Neural progenitor cell (in vitro differentiated cells): Measurements from ENCODE around the gene SPDYE4. TPM values are rescaled to one million over a fixed set of nuclear protein-coding genes. Genes with fewer than 3 reads are reported as not detected.

Source experiments
- DNase-seq: peaks from one replicate; pipeline ENCODE4 v3.0.0-alpha.2; 2016; ENCODE audit warnings: low spot score
- H2AFZ ChIP-seq: fragments of 200-600 bp; sonication (generic); replicated peaks from 2 replicates; pipeline ENCODE4 v1.6.1; 2016; ENCODE audit warnings: antibody characterized with exemption
- H3F3A ChIP-seq: fragments of 200-600 bp; sonication (generic); 2 replicates; pipeline ENCODE4 v1.6.1; 2016; ENCODE audit warnings: antibody characterized with exemption, low read depth
- H3K27ac ChIP-seq: fragments of 200-600 bp; sonication (generic); 2 replicates; pipeline ENCODE4 v1.5.1; 2016; ENCODE audit warnings: mild to moderate bottlenecking
- H3K27me3 ChIP-seq: fragments of 200-600 bp; sonication (generic); 2 replicates; pipeline ENCODE4 v1.6.1; 2016; ENCODE audit warnings: mild to moderate bottlenecking, moderate library complexity
- H3K36me3 ChIP-seq: fragments of 200-600 bp; sonication (generic); 2 replicates; pipeline ENCODE4 v1.5.1; 2016
- H3K4me1 ChIP-seq: fragments of 200-600 bp; sonication (generic); 2 replicates; pipeline ENCODE4 v1.6.1; 2016; ENCODE audit warnings: mixed run types
- H3K4me2 ChIP-seq: fragments of 200-600 bp; sonication (generic); 2 replicates; pipeline ENCODE4 v1.6.1; 2016
- H3K4me3 ChIP-seq: fragments of 200-600 bp; sonication (generic); 2 replicates; pipeline ENCODE4 v1.5.1; 2016
- H3K79me2 ChIP-seq: fragments of 200-600 bp; sonication (generic); 2 replicates; pipeline ENCODE4 v1.6.1; 2016; ENCODE audit warnings: low read depth
- H3K9ac ChIP-seq: fragments of 200-600 bp; sonication (generic); 2 replicates; pipeline ENCODE4 v1.6.1; 2016
- H3K9me3 ChIP-seq: fragments of 200-600 bp; sonication (generic); 2 replicates; pipeline ENCODE4 v1.5.1; 2016; ENCODE audit warnings: low read depth
- H4K20me1 ChIP-seq: fragments of 200-600 bp; sonication (generic); 2 replicates; pipeline ENCODE4 v1.6.1; 2016; ENCODE audit warnings: low read depth
- H3K27ac Mint-ChIP-seq: 3 replicates; pipeline ENCODE4 v1.8.0; 2021; ENCODE audit warnings: mixed read lengths
- H3K27me3 Mint-ChIP-seq: 2 replicates; pipeline ENCODE4 v1.8.0; 2022; ENCODE audit warnings: low read depth, mild to moderate bottlenecking, inconsistent platforms, moderate library complexity, mixed read lengths; ENCODE audit not compliant: insufficient read depth
- H3K36me3 Mint-ChIP-seq: 3 replicates; pipeline ENCODE4 v1.8.0; 2021; ENCODE audit warnings: mixed read lengths
- H3K4me1 Mint-ChIP-seq: 3 replicates; pipeline ENCODE4 v1.8.0; 2021; ENCODE audit warnings: mixed read lengths
- H3K4me3 Mint-ChIP-seq: 3 replicates; pipeline ENCODE4 v1.8.0; 2021; ENCODE audit warnings: mild to moderate bottlenecking, moderate library complexity, mixed read lengths
- H3K9me3 Mint-ChIP-seq: 3 replicates; pipeline ENCODE4 v1.8.0; 2020; ENCODE audit warnings: mixed read lengths
- CTCF ChIP-seq: fragments of 200-600 bp; sonication (generic); IDR thresholded peaks from 2 replicates; pipeline ENCODE4 v1.5.1; 2017; ENCODE audit warnings: antibody characterized with exemption, mild to moderate bottlenecking
- EZH2 ChIP-seq: fragments of 200-600 bp; sonication (generic); IDR thresholded peaks from 2 replicates; pipeline ENCODE4 v1.6.1; 2017; ENCODE audit warnings: antibody characterized with exemption, mild to moderate bottlenecking, moderate library complexity
- EZH2phosphoT487 ChIP-seq: fragments of 200-600 bp; sonication (generic); IDR thresholded peaks from 2 replicates; pipeline ENCODE4 v1.6.1; 2017; ENCODE audit warnings: antibody characterized with exemption
- total RNA-seq: library from RNA; depleted of rRNA; stranded (reverse); fragments of >200 nt; gene quantifications from 2 replicates; pipeline ENCODE4 v1.2.3, GENCODE V29; 2015; ENCODE audit warnings: low replicate concordance

The SPDYE4 gene
- total RNA-seq, 1 donor from 2014 or later: not detected

DNA sequence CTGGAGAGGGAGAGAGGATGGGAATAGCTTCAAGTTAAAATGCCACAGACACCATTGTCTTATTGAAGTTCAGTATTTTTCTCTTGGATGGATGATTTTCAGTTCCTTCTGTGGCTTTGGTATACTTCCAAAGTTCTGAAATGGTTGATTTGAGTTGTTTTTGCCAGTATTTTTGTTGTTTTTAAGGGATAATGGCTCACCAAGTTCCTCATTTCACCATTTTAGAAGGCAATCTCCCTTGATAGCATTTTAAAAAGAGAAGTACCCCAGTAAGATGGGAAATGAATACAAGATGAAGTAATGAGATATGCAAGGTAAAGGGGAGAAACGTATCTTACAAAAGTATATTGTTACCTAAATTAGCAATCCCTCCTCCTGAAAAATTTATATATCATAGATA, 18.5 kb upstream of the SPDYE4 start:
- Histone ChIP-seq H3F3A (no peaks in the 10 kb centered on the region), H3K4me2 (no peak overlapping the region), H3K79me2 (no peaks in the 10 kb centered on the region), H3K4me3 (no peak overlapping the region), H2AFZ (no peak overlapping the region), H3K27me3 (no peaks in the 10 kb centered on the region), H3K9me3 (no peaks in the 10 kb centered on the region), H3K36me3 (no peaks in the 10 kb centered on the region), H3K27ac (no peak overlapping the region), H3K9ac (no peak overlapping the region), H3K4me1 (peaks cover 4% of the 10 kb centered on the region), H4K20me1 (no peaks in the 10 kb centered on the region)
- Mint-ChIP-seq H3K4me1 (no peaks in the 10 kb centered on the region), H3K4me3 (no peak overlapping the region), H3K9me3 (peaks cover 11% of the 10 kb centered on the region), H3K27me3 (peaks cover 2% of the 10 kb centered on the region), H3K27ac (no peak overlapping the region), H3K36me3 (no peaks in the 10 kb centered on the region)
- TF ChIP-seq EZH2: no peak
- TF ChIP-seq CTCF: no peak
- no peak for TF ChIP-seq EZH2phosphoT487
- DNase-seq: no peak

- no peaks in the 10 kb centered on the region for H3K4me1 Mint-ChIP-seq
- DNase-seq: no peak
- H3K79me2 ChIP-seq: no peaks in the 10 kb centered on the region
- no peak overlapping the region for H3K4me3 ChIP-seq
- no peaks in the 10 kb centered on the region for H3K4me1 ChIP-seq
- no peaks in the 10 kb centered on the region for H3F3A ChIP-seq
- H3K9me3 ChIP-seq: no peaks in the 10 kb centered on the region
- H3K4me2 ChIP-seq: no peak overlapping the region
- peaks cover 11% of the 10 kb centered on the region for H3K9me3 Mint-ChIP-seq
- no peaks in the 10 kb centered on the region for H3K36me3 Mint-ChIP-seq
- H3K27ac Mint-ChIP-seq: no peak overlapping the region
- peaks cover 2% of the 10 kb centered on the region for H3K27me3 Mint-ChIP-seq
- no peaks in the 10 kb centered on the region for H4K20me1 ChIP-seq
- TF ChIP-seq EZH2phosphoT487 (no peak), CTCF (no peak), EZH2 (no peak)
- H3K9ac ChIP-seq: no peak overlapping the region
- H3K36me3 ChIP-seq: no peaks in the 10 kb centered on the region
- H3K4me3 Mint-ChIP-seq: no peak overlapping the region
- H2AFZ ChIP-seq: no peak overlapping the region
- no peak overlapping the region for H3K27ac ChIP-seq
- H3K27me3 ChIP-seq: no peaks in the 10 kb centered on the region
Measured at GRCh38 chr17:8776248-8776647, 17.9 kb upstream of the SPDYE4 start.

GRCh38 chr17:8766731-8767130, 8.4 kb upstream of the SPDYE4 start:
- TF ChIP-seq EZH2phosphoT487 (no peak), EZH2 (no peak), CTCF (no peak)
- no peaks in the 10 kb centered on the region for H3K4me1 Mint-ChIP-seq
- H3F3A ChIP-seq: no peaks in the 10 kb centered on the region
- no peak overlapping the region for H3K27ac Mint-ChIP-seq
- H3K4me2 ChIP-seq: no peak overlapping the region
- H3K27me3 ChIP-seq: no peaks in the 10 kb centered on the region
- H3K27ac ChIP-seq: no peak overlapping the region
- no peak overlapping the region for H3K4me3 Mint-ChIP-seq
- no peak overlapping the region for H3K9ac ChIP-seq
- H4K20me1 ChIP-seq: no peaks in the 10 kb centered on the region
- H3K9me3 ChIP-seq: no peaks in the 10 kb centered on the region
- H3K4me1 ChIP-seq: no peaks in the 10 kb centered on the region
- H2AFZ ChIP-seq: no peak overlapping the region
- peaks cover 2% of the 10 kb centered on the region for H3K27me3 Mint-ChIP-seq
- no peaks in the 10 kb centered on the region for H3K79me2 ChIP-seq
- no peak for DNase-seq
- H3K36me3 ChIP-seq: no peaks in the 10 kb centered on the region
- no peaks in the 10 kb centered on the region for H3K9me3 Mint-ChIP-seq
- no peak overlapping the region for H3K4me3 ChIP-seq
- no peaks in the 10 kb centered on the region for H3K36me3 Mint-ChIP-seq

DNA sequence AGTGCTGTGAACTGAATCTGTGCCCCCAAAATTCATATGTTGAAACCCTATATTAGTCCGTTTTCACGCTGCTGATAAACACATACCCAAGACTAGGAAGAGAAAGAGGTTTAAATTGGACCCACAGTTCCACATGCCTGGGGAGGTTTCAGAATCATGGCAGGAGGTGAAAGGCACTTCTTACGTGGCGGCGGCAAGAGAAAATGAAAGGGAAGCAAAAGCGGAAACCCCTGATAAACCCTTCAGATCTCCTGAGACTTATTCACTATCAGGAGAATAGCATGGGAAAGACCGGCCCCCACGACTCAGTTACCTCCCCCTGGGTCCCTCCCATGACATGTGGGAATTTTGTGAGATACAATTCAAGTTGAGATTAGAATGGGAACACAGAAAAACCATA, 3.7 kb upstream of the SPDYE4 start:
- Histone ChIP-seq H3K4me2 (no peak overlapping the region), H3K4me3 (no peak overlapping the region), H3K9ac (no peak overlapping the region), H3K27ac (no peak overlapping the region), H3K27me3 (no peaks in the 10 kb centered on the region), H3K4me1 (no peaks in the 10 kb centered on the region), H3K79me2 (no peaks in the 10 kb centered on the region), H3F3A (no peaks in the 10 kb centered on the region), H4K20me1 (no peaks in the 10 kb centered on the region), H2AFZ (no peak overlapping the region), H3K9me3 (no peaks in the 10 kb centered on the region), H3K36me3 (no peaks in the 10 kb centered on the region)
- peaks cover 2% of the 10 kb centered on the region for H3K9me3 Mint-ChIP-seq
- H3K27me3 Mint-ChIP-seq: peaks cover 5% of the 10 kb centered on the region
- H3K4me1 Mint-ChIP-seq: no peaks in the 10 kb centered on the region
- no peaks in the 10 kb centered on the region for H3K36me3 Mint-ChIP-seq
- H3K27ac Mint-ChIP-seq: no peak overlapping the region
- no peak overlapping the region for H3K4me3 Mint-ChIP-seq
- DNase-seq: no peak
- no peak for TF ChIP-seq EZH2
- no peak for TF ChIP-seq CTCF
- TF ChIP-seq EZH2phosphoT487: no peak
